A673 (cell line): ENCODE measurements around the gene ATRNL1.

ENCODE experiments used
- EZH2 ChIP-seq: fragments of 200-600 bp; sonication (generic); IDR thresholded peaks from 2 replicates; pipeline ENCODE4 v1.6.1; 2017; ENCODE audit warnings: borderline replicate concordance, low read depth, mild to moderate bottlenecking, mixed read lengths, antibody characterized with exemption, low read length; ENCODE audit not compliant: poor library complexity, severe bottlenecking
- TF ChIP-seq, protein P1 (sequence below): fragments of 300-800, 200-600 bp; sonication (generic); conservative IDR thresholded peaks from 2 replicates; pipeline ENCODE4 v1.5.1; 2017; ENCODE audit warnings: low read depth, mild to moderate bottlenecking, antibody characterized with exemption, low read length, moderate library complexity, mixed read lengths

- TF ChIP-seq, protein P1, sequence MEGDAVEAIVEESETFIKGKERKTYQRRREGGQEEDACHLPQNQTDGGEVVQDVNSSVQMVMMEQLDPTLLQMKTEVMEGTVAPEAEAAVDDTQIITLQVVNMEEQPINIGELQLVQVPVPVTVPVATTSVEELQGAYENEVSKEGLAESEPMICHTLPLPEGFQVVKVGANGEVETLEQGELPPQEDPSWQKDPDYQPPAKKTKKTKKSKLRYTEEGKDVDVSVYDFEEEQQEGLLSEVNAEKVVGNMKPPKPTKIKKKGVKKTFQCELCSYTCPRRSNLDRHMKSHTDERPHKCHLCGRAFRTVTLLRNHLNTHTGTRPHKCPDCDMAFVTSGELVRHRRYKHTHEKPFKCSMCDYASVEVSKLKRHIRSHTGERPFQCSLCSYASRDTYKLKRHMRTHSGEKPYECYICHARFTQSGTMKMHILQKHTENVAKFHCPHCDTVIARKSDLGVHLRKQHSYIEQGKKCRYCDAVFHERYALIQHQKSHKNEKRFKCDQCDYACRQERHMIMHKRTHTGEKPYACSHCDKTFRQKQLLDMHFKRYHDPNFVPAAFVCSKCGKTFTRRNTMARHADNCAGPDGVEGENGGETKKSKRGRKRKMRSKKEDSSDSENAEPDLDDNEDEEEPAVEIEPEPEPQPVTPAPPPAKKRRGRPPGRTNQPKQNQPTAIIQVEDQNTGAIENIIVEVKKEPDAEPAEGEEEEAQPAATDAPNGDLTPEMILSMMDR: no peak
- no peak for TF ChIP-seq EZH2
These were observed 42.7 kb upstream of the ATRNL1 start for GRCh38 chr10:115050375-115051010.
